ENCODE measurements around the gene FTCDNL1.

DNA sequence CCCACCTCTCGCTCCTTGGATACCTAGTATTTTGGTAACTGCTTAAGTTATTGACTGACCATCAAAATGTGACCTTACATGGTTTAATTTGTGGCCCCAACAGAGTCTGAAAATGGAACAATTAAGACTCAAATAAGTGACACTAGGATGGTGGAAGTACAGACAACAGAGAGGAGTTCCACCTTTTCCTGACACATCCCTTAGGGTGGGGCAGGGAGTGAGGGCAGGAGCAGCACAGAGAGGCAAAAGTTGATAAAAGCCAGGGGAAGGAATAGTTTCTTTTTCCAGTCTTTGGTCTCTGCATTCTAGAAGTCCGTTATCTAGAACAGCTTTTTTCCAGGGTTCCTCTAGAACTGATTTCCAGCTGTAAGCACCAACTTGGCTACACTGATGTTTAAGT is 32.2 kb downstream of the FTCDNL1 start:
- no peak for TF ChIP-seq ZNF292 (tag by site-specific recombination; IDR thresholded peaks at IDR 0.05; ENCODE audit: borderline replicate concordance, low read depth)
- TF ChIP-seq, protein P1, sequence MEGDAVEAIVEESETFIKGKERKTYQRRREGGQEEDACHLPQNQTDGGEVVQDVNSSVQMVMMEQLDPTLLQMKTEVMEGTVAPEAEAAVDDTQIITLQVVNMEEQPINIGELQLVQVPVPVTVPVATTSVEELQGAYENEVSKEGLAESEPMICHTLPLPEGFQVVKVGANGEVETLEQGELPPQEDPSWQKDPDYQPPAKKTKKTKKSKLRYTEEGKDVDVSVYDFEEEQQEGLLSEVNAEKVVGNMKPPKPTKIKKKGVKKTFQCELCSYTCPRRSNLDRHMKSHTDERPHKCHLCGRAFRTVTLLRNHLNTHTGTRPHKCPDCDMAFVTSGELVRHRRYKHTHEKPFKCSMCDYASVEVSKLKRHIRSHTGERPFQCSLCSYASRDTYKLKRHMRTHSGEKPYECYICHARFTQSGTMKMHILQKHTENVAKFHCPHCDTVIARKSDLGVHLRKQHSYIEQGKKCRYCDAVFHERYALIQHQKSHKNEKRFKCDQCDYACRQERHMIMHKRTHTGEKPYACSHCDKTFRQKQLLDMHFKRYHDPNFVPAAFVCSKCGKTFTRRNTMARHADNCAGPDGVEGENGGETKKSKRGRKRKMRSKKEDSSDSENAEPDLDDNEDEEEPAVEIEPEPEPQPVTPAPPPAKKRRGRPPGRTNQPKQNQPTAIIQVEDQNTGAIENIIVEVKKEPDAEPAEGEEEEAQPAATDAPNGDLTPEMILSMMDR (tag by site-specific recombination; IDR thresholded peaks at IDR 0.05) = no peak

All from HEK293 (cell line).